Neural cell (in vitro differentiated cells): ENCODE data around the gene TNFRSF8. TPM values are rescaled to one million over a fixed set of nuclear protein-coding genes. Genes with fewer than 3 reads are reported as not detected.

ENCODE experiments used
- H2AFZ ChIP-seq: fragments of 200-600, 300-800 bp; sonication (generic), shearing (Covaris generic); 2 replicates; pipeline ENCODE4 v1.6.0; 2014; ENCODE audit warnings: low read depth, mild to moderate bottlenecking, antibody characterized with exemption, low read length, moderate library complexity
- H3F3A ChIP-seq: fragments of 200-600 bp; shearing (Covaris generic); 2 replicates; pipeline ENCODE4 v1.6.1; 2016; ENCODE audit warnings: mild to moderate bottlenecking, moderate library complexity, mixed read lengths, antibody characterized with exemption, low read length; ENCODE audit not compliant: insufficient read depth, poor library complexity, severe bottlenecking
- H3K27ac ChIP-seq: fragments of 200-600, 300-800 bp; sonication (generic), shearing (Covaris generic); 2 replicates; pipeline ENCODE4 v1.5.1; 2014; ENCODE audit warnings: mild to moderate bottlenecking, low read length, moderate library complexity
- H3K27me3 ChIP-seq: fragments of 300-800, 200-600 bp; sonication (generic), shearing (Covaris generic); 2 replicates; pipeline ENCODE4 v1.6.0; 2014; ENCODE audit warnings: mild to moderate bottlenecking, low read depth, low read length, moderate library complexity; ENCODE audit not compliant: insufficient read depth
- H3K36me3 ChIP-seq: fragments of 300-800, 200-600 bp; sonication (generic), shearing (Covaris generic); 2 replicates; pipeline ENCODE4 v1.5.1; 2014; ENCODE audit warnings: mild to moderate bottlenecking, antibody characterized with exemption, low read length, moderate library complexity; ENCODE audit not compliant: insufficient read depth
- H3K4me2 ChIP-seq: fragments of 300-800, 200-600 bp; sonication (generic), shearing (Covaris generic); 2 replicates; pipeline ENCODE4 v1.6.0; 2014; ENCODE audit warnings: mild to moderate bottlenecking, low read length
- H3K4me3 ChIP-seq: fragments of 300-800, 200-600 bp; sonication (generic), shearing (Covaris generic); 2 replicates; pipeline ENCODE4 v1.5.1; 2014; ENCODE audit warnings: mild to moderate bottlenecking, low read length, moderate library complexity
- H3K79me2 ChIP-seq: fragments of 200-600 bp; shearing (Covaris generic); replicated peaks from 2 replicates; pipeline ENCODE4 v1.6.0; 2014; ENCODE audit warnings: mild to moderate bottlenecking, low read length, moderate library complexity; ENCODE audit not compliant: insufficient read depth
- H3K9ac ChIP-seq: fragments of 300-800, 200-600 bp; sonication (generic), shearing (Covaris generic); 2 replicates; pipeline ENCODE4 v1.6.1; 2016; ENCODE audit warnings: mild to moderate bottlenecking, low read length, mixed read lengths
- H3K9me2 ChIP-seq: fragments of 200-600 bp; shearing (Covaris generic); 2 replicates; pipeline ENCODE4 v1.6.1; 2016; ENCODE audit warnings: mild to moderate bottlenecking, low read length, mixed read lengths; ENCODE audit not compliant: insufficient read depth
- H3K9me3 ChIP-seq: fragments of 200-600, 300-800 bp; sonication (generic), shearing (Covaris generic); 2 replicates; pipeline ENCODE4 v1.6.1; 2016; ENCODE audit warnings: mild to moderate bottlenecking, mixed run types, low read length, moderate library complexity, mixed read lengths
- H4K20me1 ChIP-seq: fragments of 200-600 bp; shearing (Covaris generic); 2 replicates; pipeline ENCODE4 v1.6.1; 2016; ENCODE audit warnings: mild to moderate bottlenecking, mixed run types; ENCODE audit not compliant: insufficient read depth
- EP300 ChIP-seq: fragments of 450-650 bp; conservative IDR thresholded peaks from 2 replicates; pipeline ENCODE4 v1.6.1; 2014; ENCODE audit warnings: antibody characterized with exemption, mild to moderate bottlenecking, moderate library complexity; ENCODE audit not compliant: poor library complexity, severe bottlenecking
- EZH2 ChIP-seq: fragments of 200-600, 300-800 bp; shearing (Covaris generic), sonication (generic); IDR thresholded peaks from 2 replicates; pipeline ENCODE4 v1.6.1; 2014; ENCODE audit warnings: antibody characterized with exemption, low read length, borderline replicate concordance, mild to moderate bottlenecking; ENCODE audit not compliant: insufficient read depth, poor library complexity, severe bottlenecking
- MXI1 ChIP-seq: fragments of 450-650 bp; conservative IDR thresholded peaks from 2 replicates; pipeline ENCODE4 v1.6.1; 2014; ENCODE audit warnings: antibody characterized with exemption, mild to moderate bottlenecking; ENCODE audit not compliant: poor library complexity, severe bottlenecking
- POLR2AphosphoS5 ChIP-seq: IDR thresholded peaks from 2 replicates; pipeline ENCODE4 v1.6.1; 2012
- RAD21 ChIP-seq: fragments of 450-650 bp; conservative IDR thresholded peaks from 2 replicates; pipeline ENCODE4 v1.6.1; 2014; ENCODE audit warnings: antibody characterized with exemption, mild to moderate bottlenecking, moderate library complexity
- SMC3 ChIP-seq: fragments of 450-650 bp; conservative IDR thresholded peaks from 2 replicates; pipeline ENCODE4 v1.6.1; 2014; ENCODE audit warnings: antibody characterized with exemption, mild to moderate bottlenecking, moderate library complexity; ENCODE audit not compliant: poor library complexity
- TAF1 ChIP-seq: IDR thresholded peaks from 2 replicates; pipeline ENCODE4 v1.6.1; 2012; ENCODE audit warnings: low read depth
- polyA plus RNA-seq: library from polyadenylated mRNA; depleted of rRNA; stranded (reverse); fragments of >200 nt; gene quantifications from 2 replicates; pipeline ENCODE4 v1.2.3, GENCODE V29; 2014
- TF ChIP-seq, protein P1 (sequence below): IDR thresholded peaks from 2 replicates; pipeline ENCODE4 v1.6.1; 2012; ENCODE audit warnings: borderline replicate concordance
- TF ChIP-seq, protein P2 (sequence below): fragments of 450-650 bp; IDR thresholded peaks from 2 replicates; pipeline ENCODE4 v1.5.1; 2014; ENCODE audit warnings: antibody characterized with exemption, mild to moderate bottlenecking, moderate library complexity; ENCODE audit not compliant: poor library complexity, severe bottlenecking

Gene TNFRSF8
- polyA plus RNA-seq, 1 donor from 2014 or later = not detected

- Histone ChIP-seq H3K27ac (no peak overlapping the region), H3K9ac (no peak overlapping the region)
Measured at GRCh38 chr1:12174924-12175810, 112.1 kb downstream of the TNFRSF8 start.

DNA sequence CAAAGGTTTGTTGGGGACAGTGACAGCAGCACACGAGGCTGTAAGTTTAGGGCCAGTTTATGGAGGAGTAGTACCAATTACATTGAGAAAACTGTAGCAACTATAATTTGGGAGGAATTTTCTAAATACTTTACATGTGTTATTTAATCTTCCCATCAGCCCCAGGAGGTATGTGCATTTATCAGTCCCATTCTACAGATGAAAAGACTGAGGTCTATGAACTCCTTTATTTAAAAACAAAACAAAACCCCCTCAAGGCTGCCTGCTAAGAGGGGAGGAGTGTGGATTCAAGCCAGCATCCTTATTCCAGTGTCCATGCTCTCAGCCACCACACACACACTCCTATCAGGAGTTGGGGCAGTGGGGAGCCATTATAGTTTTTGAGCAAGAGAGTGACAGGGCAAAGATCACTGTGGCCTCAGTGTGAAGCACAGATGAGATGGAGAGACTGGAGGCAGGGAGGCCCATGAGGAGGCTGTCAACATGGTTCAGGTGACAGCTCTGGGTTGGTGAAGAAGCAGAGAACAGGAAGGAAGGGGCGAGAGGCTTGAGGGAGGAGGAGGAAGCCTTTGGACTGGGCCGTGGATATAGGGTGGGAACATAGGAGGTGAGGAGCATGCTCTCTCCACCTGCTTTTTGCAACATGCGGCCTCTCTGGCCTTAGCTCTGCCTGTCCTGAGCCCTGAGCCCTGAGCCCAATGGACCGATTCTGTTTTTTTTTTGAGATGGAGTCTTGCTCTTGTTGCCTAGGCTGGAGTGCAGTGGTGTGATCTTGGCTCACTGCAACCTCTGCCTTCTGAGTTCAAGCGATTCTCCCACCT, 113.4 kb downstream of the TNFRSF8 start:
- Histone ChIP-seq H2AFZ (no peak overlapping the region), H3K36me3 (no peaks in the 10 kb centered on the region), H3K9me2 (no peaks in the 10 kb centered on the region), H4K20me1 (no peaks in the 10 kb centered on the region), H3K9ac (no peak overlapping the region), H3K27ac (no peak overlapping the region), H3F3A (no peaks in the 10 kb centered on the region), H3K9me3 (no peaks in the 10 kb centered on the region), H3K4me2 (no peak overlapping the region), H3K79me2 (no peaks in the 10 kb centered on the region), H3K4me3 (no peak overlapping the region), H3K27me3 (no peaks in the 10 kb centered on the region)
- TF ChIP-seq EP300 = no peak
- TF ChIP-seq SMC3 = no peak
- no peak for TF ChIP-seq POLR2AphosphoS5
- TF ChIP-seq, protein P1, sequence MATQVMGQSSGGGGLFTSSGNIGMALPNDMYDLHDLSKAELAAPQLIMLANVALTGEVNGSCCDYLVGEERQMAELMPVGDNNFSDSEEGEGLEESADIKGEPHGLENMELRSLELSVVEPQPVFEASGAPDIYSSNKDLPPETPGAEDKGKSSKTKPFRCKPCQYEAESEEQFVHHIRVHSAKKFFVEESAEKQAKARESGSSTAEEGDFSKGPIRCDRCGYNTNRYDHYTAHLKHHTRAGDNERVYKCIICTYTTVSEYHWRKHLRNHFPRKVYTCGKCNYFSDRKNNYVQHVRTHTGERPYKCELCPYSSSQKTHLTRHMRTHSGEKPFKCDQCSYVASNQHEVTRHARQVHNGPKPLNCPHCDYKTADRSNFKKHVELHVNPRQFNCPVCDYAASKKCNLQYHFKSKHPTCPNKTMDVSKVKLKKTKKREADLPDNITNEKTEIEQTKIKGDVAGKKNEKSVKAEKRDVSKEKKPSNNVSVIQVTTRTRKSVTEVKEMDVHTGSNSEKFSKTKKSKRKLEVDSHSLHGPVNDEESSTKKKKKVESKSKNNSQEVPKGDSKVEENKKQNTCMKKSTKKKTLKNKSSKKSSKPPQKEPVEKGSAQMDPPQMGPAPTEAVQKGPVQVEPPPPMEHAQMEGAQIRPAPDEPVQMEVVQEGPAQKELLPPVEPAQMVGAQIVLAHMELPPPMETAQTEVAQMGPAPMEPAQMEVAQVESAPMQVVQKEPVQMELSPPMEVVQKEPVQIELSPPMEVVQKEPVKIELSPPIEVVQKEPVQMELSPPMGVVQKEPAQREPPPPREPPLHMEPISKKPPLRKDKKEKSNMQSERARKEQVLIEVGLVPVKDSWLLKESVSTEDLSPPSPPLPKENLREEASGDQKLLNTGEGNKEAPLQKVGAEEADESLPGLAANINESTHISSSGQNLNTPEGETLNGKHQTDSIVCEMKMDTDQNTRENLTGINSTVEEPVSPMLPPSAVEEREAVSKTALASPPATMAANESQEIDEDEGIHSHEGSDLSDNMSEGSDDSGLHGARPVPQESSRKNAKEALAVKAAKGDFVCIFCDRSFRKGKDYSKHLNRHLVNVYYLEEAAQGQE = no peak
- no peak for TF ChIP-seq TAF1

More at GRCh38 chr1:12174924-12175810, 112.1 kb downstream of the TNFRSF8 start:
- H3F3A ChIP-seq = no peaks in the 10 kb centered on the region
- H4K20me1 ChIP-seq = no peaks in the 10 kb centered on the region
- no peaks in the 10 kb centered on the region for H3K36me3 ChIP-seq
- H3K79me2 ChIP-seq = no peaks in the 10 kb centered on the region
- H3K4me2 ChIP-seq = no peak overlapping the region
- no peak overlapping the region for H2AFZ ChIP-seq
- no peaks in the 10 kb centered on the region for H3K27me3 ChIP-seq
- H3K9me3 ChIP-seq = no peaks in the 10 kb centered on the region
- no peaks in the 10 kb centered on the region for H3K9me2 ChIP-seq
- no peak overlapping the region for H3K4me3 ChIP-seq
- TF ChIP-seq POLR2AphosphoS5 (no peak), EP300 (no peak), RAD21 (no peak), EZH2 (no peak), TAF1 (no peak), SMC3 (no peak), MXI1 (no peak)
- TF ChIP-seq, protein P2, sequence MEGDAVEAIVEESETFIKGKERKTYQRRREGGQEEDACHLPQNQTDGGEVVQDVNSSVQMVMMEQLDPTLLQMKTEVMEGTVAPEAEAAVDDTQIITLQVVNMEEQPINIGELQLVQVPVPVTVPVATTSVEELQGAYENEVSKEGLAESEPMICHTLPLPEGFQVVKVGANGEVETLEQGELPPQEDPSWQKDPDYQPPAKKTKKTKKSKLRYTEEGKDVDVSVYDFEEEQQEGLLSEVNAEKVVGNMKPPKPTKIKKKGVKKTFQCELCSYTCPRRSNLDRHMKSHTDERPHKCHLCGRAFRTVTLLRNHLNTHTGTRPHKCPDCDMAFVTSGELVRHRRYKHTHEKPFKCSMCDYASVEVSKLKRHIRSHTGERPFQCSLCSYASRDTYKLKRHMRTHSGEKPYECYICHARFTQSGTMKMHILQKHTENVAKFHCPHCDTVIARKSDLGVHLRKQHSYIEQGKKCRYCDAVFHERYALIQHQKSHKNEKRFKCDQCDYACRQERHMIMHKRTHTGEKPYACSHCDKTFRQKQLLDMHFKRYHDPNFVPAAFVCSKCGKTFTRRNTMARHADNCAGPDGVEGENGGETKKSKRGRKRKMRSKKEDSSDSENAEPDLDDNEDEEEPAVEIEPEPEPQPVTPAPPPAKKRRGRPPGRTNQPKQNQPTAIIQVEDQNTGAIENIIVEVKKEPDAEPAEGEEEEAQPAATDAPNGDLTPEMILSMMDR = no peak
- TF ChIP-seq, protein P1 = no peak
